Kasumi-1 (cell line): ENCODE data around the gene BSPRY.
"Not testable (repeated sequence)": the region's sequence is repeated elsewhere in the genome, so short reads cannot be mapped to it uniquely, and the experiment has no call there.

Source experiments
- DNase-seq, 2 experiments: peaks; one replicate each; lab custom pipeline; 2025; lab: John Stamatoyannopoulos, UW

The BSPRY gene

GRCh38 chr9:113395000-113395861 is 45.9 kb downstream of the BSPRY start:
- no peak for DNase-seq

GRCh38 chr9:113397203-113397631 is 47.9 kb downstream of the BSPRY start:
- no peak for DNase-seq

- DNase-seq = no peak
These were observed 49.5 kb downstream of the BSPRY start for GRCh38 chr9:113398796-113399195.

- no peak for DNase-seq
These were observed 50.4 kb downstream of the BSPRY start for GRCh38 chr9:113399646-113400200.

GRCh38 chr9:113401027-113401792 is 51.9 kb downstream of the BSPRY start, which contains the start of gene ALAD:
Gene ALAD, minus strand, starts transcription at chr9:113401284. Its CDS starts 7,725 bp downstream, at chr9:113393559.
- DNase-seq = peak; percentile 89 to 92

- peak; percentile 53 to 63 for DNase-seq
These were observed 54.3 kb downstream of the BSPRY start for GRCh38 chr9:113403646-113404045.

GRCh38 chr9:113406353-113406752 is 57.0 kb downstream of the BSPRY start:
- DNase-seq = not testable (repeated sequence)

GRCh38 chr9:113406873-113407511 is 57.7 kb downstream of the BSPRY start:
- DNase-seq = peak; percentile 80 to 83

- DNase-seq = peak in 1 of 2 experiments; percentile 21
These were observed 60.1 kb downstream of the BSPRY start for GRCh38 chr9:113409481-113409880.

GRCh38 chr9:113409883-113410206 is 60.5 kb downstream of the BSPRY start:
- peak in 1 of 2 experiments; percentile 37 for DNase-seq

GRCh38 chr9:113410207-113410864 is 61.0 kb downstream of the BSPRY start, which contains the start of the genes C9orf43 and POLE3:
Gene C9orf43, plus strand, starts transcription at chr9:113410747. Its CDS starts 2,747 bp downstream, at chr9:113413494.
Gene POLE3, minus strand, starts transcription at chr9:113410675. Its CDS starts 382 bp downstream, at chr9:113410293.
- DNase-seq = peak; percentile 93 to 94

GRCh38 chr9:113416149-113416721 is 66.9 kb downstream of the BSPRY start:
- peak in 1 of 2 experiments; percentile 13 for DNase-seq

GRCh38 chr9:113417370-113417769 is 68.0 kb downstream of the BSPRY start:
- DNase-seq = no peak
